ENCODE data around the gene TAF11L6. TPM values are rescaled to one million over a fixed set of nuclear protein-coding genes. Genes with fewer than 3 reads are reported as not detected.

The TAF11L6 gene
- total and polyA plus RNA-seq, 2 of the 8 experiments (the other 6 are each of a cell fraction or from before 2014, with no cell fraction given) = not detected

DNA sequence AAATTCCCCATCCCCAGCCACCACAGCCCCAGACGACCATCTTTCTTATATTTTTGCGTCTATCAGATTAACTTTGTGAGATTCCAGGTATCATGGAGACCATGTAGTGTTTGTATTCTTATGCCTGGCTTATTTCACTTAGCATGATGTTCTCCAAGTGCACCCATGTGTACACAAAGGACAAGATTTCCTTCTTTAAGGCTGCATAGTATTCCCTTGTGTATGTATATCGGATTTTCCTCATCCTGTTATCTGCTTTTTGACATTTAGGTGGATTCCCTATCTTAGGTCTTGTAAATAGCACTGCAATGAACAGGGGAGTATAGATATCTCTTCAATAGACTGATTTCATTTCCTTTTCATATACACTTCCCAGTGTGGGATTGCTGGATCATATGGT lies 35.7 kb upstream of the TAF11L6 start:
- Histone ChIP-seq H3K4me3 (ENCODE audit: extremely low read depth in 1 of 4, insufficient read depth in 2 of 4, low read depth in 3 of 4, low read length in 4 of 4) (no peak overlapping the region), H3K14ac (ENCODE audit: insufficient read length) (no peak overlapping the region), H4K5ac (ENCODE audit: insufficient read length, low read depth, low read length) (no peak overlapping the region), H3K4me2 (ENCODE audit: insufficient read depth in 1 of 2, low read depth in 2 of 2, low read length in 2 of 2) (no peak overlapping the region), H3K36me3 (ENCODE audit: control insufficient read depth in 2 of 4, insufficient read depth in 4 of 4, low read length in 3 of 4) (no peaks in the 10 kb centered on the region), H4K8ac (ENCODE audit: extremely low read depth, insufficient read depth, low read length) (no peak overlapping the region), H2BK12ac (ENCODE audit: low read depth, low read length) (no peak overlapping the region), H3K79me1 (ENCODE audit: low read depth, low read length) (no peaks in the 10 kb centered on the region), H3K79me2 (ENCODE audit: control insufficient read depth in 1 of 2, insufficient read depth in 2 of 2, low read length in 2 of 2) (no peaks in the 10 kb centered on the region), H4K91ac (replicated peaks; ENCODE audit: insufficient read length, low read length) (no peak overlapping the region), H3K23ac (ENCODE audit: insufficient read length) (no peak overlapping the region), H3K4ac (replicated peaks; ENCODE audit: insufficient read length, low read depth, low read length) (no peak overlapping the region), H3K27ac (ENCODE audit: low read depth, low read length) (no peak overlapping the region), H3K4me1 (replicated peaks in 1 of 4; ENCODE audit: control insufficient read depth in 3 of 4, insufficient read depth in 4 of 4, low read length in 3 of 4) (peaks cover 0 to 4% (median 0%) of the 10 kb centered on the region in 4 experiments; a peak in 1 of 7 replicates), H3K27me3 (replicated peaks in 1 of 4; ENCODE audit: control insufficient read depth in 3 of 4, extremely low read depth in 1 of 4, insufficient read depth in 3 of 4, low read length in 3 of 4) (no peaks in the 10 kb centered on the region), H4K20me1 (replicated peaks in 1 of 2; ENCODE audit: control insufficient read depth in 1 of 2, insufficient read depth in 2 of 2, low read length in 2 of 2) (no peaks in the 10 kb centered on the region), H2BK5ac (ENCODE audit: low read depth, low read length) (no peak overlapping the region), H2AFZ (ENCODE audit: low read length) (no peak overlapping the region), H2BK120ac (replicated peaks; ENCODE audit: low read depth, low read length) (no peak overlapping the region), H2BK20ac (ENCODE audit: low read length) (no peak overlapping the region), H3K23me2 (ENCODE audit: low read depth, low read length) (no peaks in the 10 kb centered on the region), H3K56ac (replicated peaks; ENCODE audit: insufficient read length, low read depth, low read length) (no peak overlapping the region), H2AK5ac (ENCODE audit: low read depth, low read length) (no peak overlapping the region), H2BK15ac (ENCODE audit: low read length) (no peak overlapping the region), H3K18ac (ENCODE audit: extremely low read depth, low read length) (no peak overlapping the region), H3K9me3 (ENCODE audit: insufficient read depth in 2 of 2, low read depth in 1 of 2, low read length in 1 of 2) (no peaks in the 10 kb centered on the region), H3K9ac (replicated peaks in 1 of 4; ENCODE audit: extremely low read depth in 1 of 4, low read depth in 3 of 4, low read length in 3 of 4) (no peak overlapping the region)
- WGBS, 2 experiments (ENCODE audit: extremely low coverage in 1 of 2, insufficient coverage in 1 of 2, insufficient read length in 1 of 2, insufficient replicate concordance in 2 of 2, low coverage in 1 of 2, low lambda C conversion rate in 2 of 2, missing lambda C conversion rate in 1 of 2) = 94% methylated on average over 3 of the region's 3 CpGs; no CpG with 5 or more reads in 1 of the 2 experiments
- DNase-seq (ENCODE audit: low read depth in 1 of 2, low spot score in 2 of 2) (no peak), FAIRE-seq (no peak)
- CTCF ChIA-PET (ENCODE audit: partially characterized antibody) = no interaction called here
- POLR2A ChIA-PET (ENCODE audit: partially characterized antibody) = no interaction called here
- no peak for TF ChIP-seq JUN (IDR thresholded peaks at IDR 0.05; ENCODE audit: low read depth, low read length)
- peak; percentile 41; the same call in 1 of the 2 replicates for TF ChIP-seq KDM1A (IDR thresholded peaks at IDR 0.05; ENCODE audit: borderline replicate concordance, low read length)
